ENCODE measurements around the gene ARMC5.

Gene ARMC5

DNA sequence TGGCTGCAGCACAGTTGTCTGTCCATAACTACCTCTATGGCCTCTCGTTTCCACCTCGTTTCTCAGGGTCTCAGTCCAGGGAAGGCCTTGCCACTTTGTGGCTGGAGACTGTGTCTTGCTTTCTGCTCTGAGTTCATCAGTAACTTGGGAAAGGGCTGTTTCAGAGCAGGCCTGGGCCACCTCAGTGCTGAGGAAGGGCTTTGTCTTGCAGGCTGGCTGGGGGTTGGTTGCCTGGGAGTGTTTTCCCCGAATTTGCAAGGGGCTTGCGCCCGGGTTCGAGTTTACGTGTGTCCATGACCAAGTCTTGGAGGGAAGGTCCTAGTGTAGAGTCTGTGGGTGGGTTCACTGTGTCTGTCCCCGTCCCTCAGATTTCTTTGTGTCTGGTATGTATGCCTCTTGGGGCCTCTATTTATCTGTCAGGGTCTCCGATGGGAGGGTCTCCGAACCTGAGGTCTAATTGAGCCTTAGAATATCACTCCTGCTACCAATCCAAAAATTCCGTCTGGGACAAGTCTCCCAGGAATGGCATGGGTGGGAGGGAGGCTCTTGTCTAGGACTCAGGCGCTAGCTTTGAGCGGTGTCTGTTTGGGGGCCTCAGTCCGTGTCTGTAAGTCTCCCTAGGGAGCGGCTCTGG, 12.1 kb downstream of the ARMC5 start:
- in situ Hi-C loops (cut with MboI; ENCODE audit: low pct_unique_long_range_greater_than_20kb, low sequenced_read_pairs, unreplicated experiment), result loop anchor here (25.0 kb wide), 1 partner anchor 391 kb away; the partner anchor contains the start of gene ZNF267
- TF ChIP-seq, protein P1, sequence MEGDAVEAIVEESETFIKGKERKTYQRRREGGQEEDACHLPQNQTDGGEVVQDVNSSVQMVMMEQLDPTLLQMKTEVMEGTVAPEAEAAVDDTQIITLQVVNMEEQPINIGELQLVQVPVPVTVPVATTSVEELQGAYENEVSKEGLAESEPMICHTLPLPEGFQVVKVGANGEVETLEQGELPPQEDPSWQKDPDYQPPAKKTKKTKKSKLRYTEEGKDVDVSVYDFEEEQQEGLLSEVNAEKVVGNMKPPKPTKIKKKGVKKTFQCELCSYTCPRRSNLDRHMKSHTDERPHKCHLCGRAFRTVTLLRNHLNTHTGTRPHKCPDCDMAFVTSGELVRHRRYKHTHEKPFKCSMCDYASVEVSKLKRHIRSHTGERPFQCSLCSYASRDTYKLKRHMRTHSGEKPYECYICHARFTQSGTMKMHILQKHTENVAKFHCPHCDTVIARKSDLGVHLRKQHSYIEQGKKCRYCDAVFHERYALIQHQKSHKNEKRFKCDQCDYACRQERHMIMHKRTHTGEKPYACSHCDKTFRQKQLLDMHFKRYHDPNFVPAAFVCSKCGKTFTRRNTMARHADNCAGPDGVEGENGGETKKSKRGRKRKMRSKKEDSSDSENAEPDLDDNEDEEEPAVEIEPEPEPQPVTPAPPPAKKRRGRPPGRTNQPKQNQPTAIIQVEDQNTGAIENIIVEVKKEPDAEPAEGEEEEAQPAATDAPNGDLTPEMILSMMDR (IDR thresholded peaks at IDR 0.05; ENCODE audit: extremely low read depth, insufficient read depth, missing control alignments), result no peak
- DNase-seq (ENCODE audit: low spot score), result peak; percentile 30

- TF ChIP-seq, protein P1 (IDR thresholded peaks at IDR 0.05; ENCODE audit: extremely low read depth, insufficient read depth, missing control alignments), result no peak
- in situ Hi-C loops (cut with MboI; ENCODE audit: low pct_unique_long_range_greater_than_20kb, low sequenced_read_pairs, unreplicated experiment), result loop anchor here (25.0 kb wide), 1 partner anchor 390 kb away; the partner anchor contains the start of gene ZNF267
- peak; percentile 61 for DNase-seq (ENCODE audit: low spot score)
Observed at GRCh38 chr16:31471875-31472708, 12.8 kb downstream of the ARMC5 start, which contains the start of gene TGFB1I1. Gene TGFB1I1, plus strand, starts transcription at chr16:31472152. Its CDS starts 37 bp downstream, at chr16:31472189.

- TF ChIP-seq, protein P1 (IDR thresholded peaks at IDR 0.05; ENCODE audit: extremely low read depth, insufficient read depth, missing control alignments), result peak; percentile 39
- in situ Hi-C loops (cut with MboI; ENCODE audit: low pct_unique_long_range_greater_than_20kb, low sequenced_read_pairs, unreplicated experiment), result loop anchor here (25.0 kb wide), 1 partner anchor 390 kb away; the partner anchor contains the start of gene ZNF267
- peak; percentile 66 for DNase-seq (ENCODE audit: low spot score)
Observed at GRCh38 chr16:31472709-31473203, 13.5 kb downstream of the ARMC5 start.

DNA sequence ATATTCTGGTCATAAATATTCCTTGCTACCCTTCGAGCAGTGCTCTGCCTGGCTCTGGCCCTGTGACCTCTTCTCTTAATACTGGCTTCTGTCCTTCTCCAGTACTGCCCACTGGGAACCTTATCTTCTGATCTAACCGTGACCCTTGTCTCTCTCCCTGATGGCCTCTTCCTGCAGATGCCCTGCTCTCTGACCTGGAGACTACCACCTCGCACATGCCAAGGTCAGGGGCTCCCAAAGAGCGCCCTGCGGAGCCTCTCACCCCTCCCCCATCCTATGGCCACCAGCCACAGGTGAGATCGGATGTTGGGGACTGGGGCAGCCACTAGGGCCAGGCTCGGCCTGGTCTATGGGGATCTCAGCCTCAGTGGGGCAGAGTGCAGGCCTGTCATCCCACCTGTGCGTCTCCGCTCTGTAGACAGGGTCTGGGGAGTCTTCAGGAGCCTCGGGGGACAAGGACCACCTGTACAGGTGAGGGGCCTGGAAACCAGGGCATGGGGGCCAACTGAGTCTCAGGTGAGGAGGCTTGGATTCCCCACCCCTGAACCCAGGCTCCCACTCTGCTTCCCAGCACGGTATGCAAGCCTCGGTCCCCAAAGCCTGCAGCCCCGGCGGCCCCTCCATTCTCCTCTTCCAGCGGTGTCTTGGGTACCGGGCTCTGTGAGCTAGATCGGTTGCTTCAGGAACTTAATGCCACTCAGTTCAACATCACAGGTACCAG, 14.1 kb downstream of the ARMC5 start:
- no peak for DNase-seq (ENCODE audit: low spot score)
- in situ Hi-C loops (cut with MboI; ENCODE audit: low pct_unique_long_range_greater_than_20kb, low sequenced_read_pairs, unreplicated experiment), result loop anchor here (25.0 kb wide), 1 partner anchor 389 kb away; the partner anchor contains the start of gene ZNF267

DNA sequence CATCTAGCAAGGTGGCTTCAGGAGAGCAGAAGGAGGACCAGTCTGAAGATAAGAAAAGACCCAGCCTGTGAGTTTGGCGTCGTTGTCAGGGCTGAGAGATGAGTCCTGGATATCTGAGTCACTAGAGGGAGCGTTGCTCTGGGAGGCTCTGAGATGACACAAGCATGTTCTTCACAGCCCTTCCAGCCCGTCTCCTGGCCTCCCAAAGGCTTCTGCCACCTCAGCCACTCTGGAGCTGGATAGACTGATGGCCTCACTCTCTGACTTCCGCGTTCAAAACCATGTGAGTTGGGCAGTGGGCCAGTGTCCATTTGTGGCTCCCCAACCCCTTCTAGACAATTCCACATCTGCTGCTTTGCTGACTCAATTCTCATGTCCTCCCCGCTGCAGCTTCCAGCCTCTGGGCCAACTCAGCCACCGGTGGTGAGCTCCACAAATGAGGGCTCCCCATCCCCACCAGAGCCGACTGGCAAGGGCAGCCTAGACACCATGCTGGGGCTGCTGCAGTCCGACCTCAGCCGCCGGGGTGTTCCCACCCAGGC, 14.9 kb downstream of the ARMC5 start:
- no peak for DNase-seq (ENCODE audit: low spot score)
- TF ChIP-seq, protein P1 (IDR thresholded peaks at IDR 0.05; ENCODE audit: extremely low read depth, insufficient read depth, missing control alignments), result no peak
- in situ Hi-C loops (cut with MboI; ENCODE audit: low pct_unique_long_range_greater_than_20kb, low sequenced_read_pairs, unreplicated experiment), result loop anchor here (25.0 kb wide), 1 partner anchor 388 kb away; the partner anchor contains the start of gene ZNF267

More for the DNA sequence above, 14.1 kb downstream of the ARMC5 start:
- TF ChIP-seq, protein P1 (IDR thresholded peaks at IDR 0.05; ENCODE audit: extremely low read depth, insufficient read depth, missing control alignments), result no peak
